Fibroblast of mammary gland (primary cell): ENCODE data around the gene CCDC85A.
A peak's percentile ranks its signal among the peaks of the same experiment; 100 is the strongest.
"Not testable (repeated sequence)": the region's sequence is repeated elsewhere in the genome, so short reads cannot be mapped to it uniquely, and the experiment has no call there.

Experiments used
- DNase-seq: peaks from one replicate; pipeline ENCODE4 v3.0.0-alpha.2; 2010; ENCODE audit warnings: low read depth
- H3K4me3 ChIP-seq: 2 replicates; pipeline ENCODE4 v1.5.1; 2011; ENCODE audit warnings: low read depth, mild to moderate bottlenecking, low read length, moderate library complexity; ENCODE audit not compliant: control insufficient read depth
- CTCF ChIP-seq: conservative IDR thresholded peaks from 2 replicates; pipeline ENCODE4 v1.5.1; 2011; ENCODE audit warnings: low read depth, low read length, inconsistent platforms; ENCODE audit not compliant: control insufficient read depth, insufficient read depth

The CCDC85A gene

GRCh38 chr2:56183643-56184499, at the start of gene CCDC85A:
Gene CCDC85A (plus strand): TSS chr2:56183990. CDS start chr2:56184625, 635 bp downstream.
- peak; percentile 74 for TF ChIP-seq CTCF

GRCh38 chr2:56134861-56135260, 48.9 kb upstream of the CCDC85A start:
- DNase-seq, result no peak
- TF ChIP-seq CTCF, result no peak

More at GRCh38 chr2:56183643-56184499, at the start of gene CCDC85A:
- peak within 1 kb of the TSS; percentile 50 for H3K4me3 ChIP-seq
- peak; percentile 69 for DNase-seq

GRCh38 chr2:56142497-56143061, 41.2 kb upstream of the CCDC85A start:
- H3K4me3 ChIP-seq, result not testable (repeated sequence)

More at GRCh38 chr2:56134861-56135260, 48.9 kb upstream of the CCDC85A start:
- no peak overlapping the region for H3K4me3 ChIP-seq

DNA sequence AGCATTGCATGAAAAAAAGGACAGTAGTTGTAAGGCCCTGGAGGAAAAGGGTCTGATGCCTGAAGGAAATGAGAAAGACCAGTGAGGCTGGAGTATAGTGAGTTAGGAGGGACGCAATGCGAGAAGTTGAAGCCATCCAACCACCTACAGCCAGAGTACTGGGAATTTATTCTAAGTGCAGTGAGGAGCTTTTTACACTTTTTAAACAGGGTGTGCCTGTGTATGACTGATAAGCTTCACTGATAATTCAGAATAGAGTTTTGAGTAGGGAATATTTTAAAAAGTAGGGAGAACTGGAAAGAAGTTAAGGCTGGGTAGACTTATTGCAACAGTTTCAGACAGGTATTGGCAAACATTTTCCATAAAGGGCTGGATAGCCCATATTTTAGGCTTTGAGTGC, 35.9 kb upstream of the CCDC85A start:
- TF ChIP-seq CTCF, result no peak
- no peak for DNase-seq
- H3K4me3 ChIP-seq, result no peak overlapping the region

More at GRCh38 chr2:56142497-56143061, 41.2 kb upstream of the CCDC85A start:
- not testable (repeated sequence) for DNase-seq

GRCh38 chr2:56148825-56149224, 35.0 kb upstream of the CCDC85A start:
- no peak for DNase-seq
- TF ChIP-seq CTCF, result no peak
- H3K4me3 ChIP-seq, result no peak overlapping the region

GRCh38 chr2:56151841-56152240, 31.9 kb upstream of the CCDC85A start:
- H3K4me3 ChIP-seq, result no peak overlapping the region
- TF ChIP-seq CTCF, result no peak
- DNase-seq, result no peak

- H3K4me3 ChIP-seq, result no peak overlapping the region
Measured at GRCh38 chr2:56155188-56155587, 28.6 kb upstream of the CCDC85A start.

GRCh38 chr2:56159875-56160274, 23.9 kb upstream of the CCDC85A start:
- DNase-seq, H3K4me3 ChIP-seq: not testable (repeated sequence)

More at GRCh38 chr2:56155188-56155587, 28.6 kb upstream of the CCDC85A start:
- TF ChIP-seq CTCF, result no peak
- no peak for DNase-seq
